ENCODE data around the gene SYCP2L.
A peak's percentile ranks its signal among the peaks of the same experiment; 100 is the strongest.
"Not testable (repeated sequence)": the region's sequence is repeated elsewhere in the genome, so short reads cannot be mapped to it uniquely, and the experiment has no call there.

Gene SYCP2L

DNA sequence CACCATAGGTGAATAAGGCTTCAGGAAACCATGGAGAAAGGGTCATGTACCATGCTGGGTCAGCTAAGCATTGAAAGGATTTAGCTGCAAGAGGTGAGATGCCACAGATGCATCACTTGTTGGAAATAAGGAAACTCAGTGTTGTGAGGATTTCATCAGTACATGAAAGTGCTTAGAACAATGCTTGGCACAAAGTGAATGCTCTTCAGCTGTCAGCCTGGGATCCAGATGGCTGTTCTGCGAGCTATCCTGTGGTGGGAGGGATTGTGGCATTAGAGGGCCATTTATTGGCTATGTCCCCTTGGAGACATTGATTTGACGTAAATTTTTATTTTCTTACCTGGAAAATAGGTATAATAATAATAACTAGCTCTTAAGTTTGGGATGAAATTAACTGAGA is 104.3 kb downstream of the SYCP2L start:
- Mint-ChIP-seq H3K27ac (no peak overlapping the region), H3K4me1 (no peaks in the 10 kb centered on the region), H3K36me3 (ENCODE audit: low read depth) (peaks cover 26% of the 10 kb centered on the region), H3K9me3 (peaks cover 3% of the 10 kb centered on the region), H3K27me3 (ENCODE audit: low read depth) (no peaks in the 10 kb centered on the region), H3K4me3 (no peak overlapping the region)
- TF ChIP-seq, protein P1, sequence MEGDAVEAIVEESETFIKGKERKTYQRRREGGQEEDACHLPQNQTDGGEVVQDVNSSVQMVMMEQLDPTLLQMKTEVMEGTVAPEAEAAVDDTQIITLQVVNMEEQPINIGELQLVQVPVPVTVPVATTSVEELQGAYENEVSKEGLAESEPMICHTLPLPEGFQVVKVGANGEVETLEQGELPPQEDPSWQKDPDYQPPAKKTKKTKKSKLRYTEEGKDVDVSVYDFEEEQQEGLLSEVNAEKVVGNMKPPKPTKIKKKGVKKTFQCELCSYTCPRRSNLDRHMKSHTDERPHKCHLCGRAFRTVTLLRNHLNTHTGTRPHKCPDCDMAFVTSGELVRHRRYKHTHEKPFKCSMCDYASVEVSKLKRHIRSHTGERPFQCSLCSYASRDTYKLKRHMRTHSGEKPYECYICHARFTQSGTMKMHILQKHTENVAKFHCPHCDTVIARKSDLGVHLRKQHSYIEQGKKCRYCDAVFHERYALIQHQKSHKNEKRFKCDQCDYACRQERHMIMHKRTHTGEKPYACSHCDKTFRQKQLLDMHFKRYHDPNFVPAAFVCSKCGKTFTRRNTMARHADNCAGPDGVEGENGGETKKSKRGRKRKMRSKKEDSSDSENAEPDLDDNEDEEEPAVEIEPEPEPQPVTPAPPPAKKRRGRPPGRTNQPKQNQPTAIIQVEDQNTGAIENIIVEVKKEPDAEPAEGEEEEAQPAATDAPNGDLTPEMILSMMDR (IDR thresholded peaks at IDR 0.05; ENCODE audit: unreplicated experiment in 3 of 3) = no peak

DNA sequence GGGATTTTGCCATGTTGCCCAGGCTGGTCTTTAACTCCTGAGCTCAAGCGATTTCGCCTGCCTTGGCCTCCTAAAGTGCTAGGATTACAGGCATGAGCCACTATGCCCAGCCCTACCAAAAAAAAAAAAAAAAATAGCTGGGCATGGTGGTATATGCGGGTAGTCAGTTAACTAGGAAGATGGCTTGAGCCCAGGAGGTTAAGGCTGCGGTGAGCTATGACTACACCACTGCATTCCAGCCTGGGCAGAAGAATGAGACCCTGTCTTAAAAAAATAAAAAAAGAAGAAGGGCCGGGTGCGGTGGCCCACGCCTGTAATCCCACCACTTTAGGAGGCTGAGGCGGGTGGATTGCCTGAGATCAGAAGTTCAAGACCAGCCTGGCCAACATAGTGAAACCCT is 107.0 kb downstream of the SYCP2L start:
- Mint-ChIP-seq H3K27me3 (ENCODE audit: low read depth) (no peaks in the 10 kb centered on the region), H3K9me3 (no peaks in the 10 kb centered on the region), H3K4me3 (no peak overlapping the region), H3K36me3 (ENCODE audit: low read depth) (peaks cover 19% of the 10 kb centered on the region), H3K4me1 (no peaks in the 10 kb centered on the region), H3K27ac (no peak overlapping the region)
- TF ChIP-seq, protein P1 (IDR thresholded peaks at IDR 0.05; ENCODE audit: unreplicated experiment in 3 of 3) = no peak

DNA sequence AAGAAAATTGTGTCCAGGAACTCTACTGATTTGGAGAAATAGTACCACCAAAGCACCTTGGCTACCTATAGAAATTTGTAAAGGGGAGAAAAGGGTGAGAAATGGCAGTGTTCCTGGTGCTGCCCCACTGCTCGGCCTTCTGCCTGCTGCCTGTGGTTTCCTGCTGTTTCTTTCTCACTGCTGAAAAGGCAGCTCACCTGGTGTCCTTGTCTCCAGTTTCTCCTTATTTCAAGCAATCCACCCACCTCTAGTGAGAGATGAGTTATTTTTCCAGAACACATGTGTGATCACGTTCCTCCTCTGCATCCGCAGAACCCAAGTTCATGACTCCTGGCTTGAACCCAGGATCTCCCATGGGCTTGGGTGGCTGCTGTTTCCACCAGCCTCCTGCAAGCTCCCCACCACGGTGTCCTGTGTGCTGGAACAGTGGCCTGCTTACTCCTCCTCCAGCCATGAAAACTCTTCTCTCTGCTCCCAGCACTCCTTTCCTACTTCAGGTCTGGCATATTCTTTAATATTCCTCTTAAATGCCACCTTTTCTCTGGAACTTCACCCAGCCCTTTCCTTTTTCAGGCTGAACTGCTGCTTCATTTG is 108.4 kb downstream of the SYCP2L start:
- no peaks in the 10 kb centered on the region for H3K27me3 Mint-ChIP-seq (ENCODE audit: low read depth)
- peaks cover 23% of the 10 kb centered on the region for H3K36me3 Mint-ChIP-seq (ENCODE audit: low read depth)
- TF ChIP-seq, protein P1 (IDR thresholded peaks at IDR 0.05; ENCODE audit: unreplicated experiment in 3 of 3) = no peak
- H3K4me3 Mint-ChIP-seq = no peak overlapping the region
- H3K27ac Mint-ChIP-seq = no peak overlapping the region
- peaks cover 6% of the 10 kb centered on the region for H3K4me1 Mint-ChIP-seq
- H3K9me3 Mint-ChIP-seq = no peaks in the 10 kb centered on the region

DNA sequence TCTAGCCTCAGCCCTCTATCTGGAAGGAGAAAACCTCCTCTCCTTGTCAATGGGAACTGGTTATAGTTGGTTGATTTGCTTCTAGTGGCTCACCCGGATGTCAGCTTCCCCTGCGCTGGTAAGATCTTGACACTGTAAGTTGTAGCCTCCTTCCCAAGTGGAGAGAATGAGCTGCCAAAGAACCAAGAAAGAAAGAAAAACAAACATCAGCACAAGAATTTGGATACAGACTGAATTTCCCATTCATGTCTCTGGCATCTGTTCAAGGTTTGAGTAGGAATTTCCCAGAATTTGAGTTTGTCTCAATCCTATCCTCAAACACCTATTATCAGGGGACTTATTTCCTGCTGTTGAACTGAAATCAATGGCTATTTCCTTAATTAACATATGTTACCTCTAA is 113.1 kb downstream of the SYCP2L start:
- H3K4me1 Mint-ChIP-seq = peaks cover 6% of the 10 kb centered on the region
- no peaks in the 10 kb centered on the region for H3K9me3 Mint-ChIP-seq
- H3K36me3 Mint-ChIP-seq (ENCODE audit: low read depth) = peaks cover 18% of the 10 kb centered on the region
- peak overlapping the region in 2 of 3 experiments; percentile 1 to 39 for H3K27ac Mint-ChIP-seq
- no peak overlapping the region for H3K4me3 Mint-ChIP-seq
- TF ChIP-seq, protein P1 (IDR thresholded peaks at IDR 0.05; ENCODE audit: unreplicated experiment in 3 of 3) = no peak
- no peaks in the 10 kb centered on the region for H3K27me3 Mint-ChIP-seq (ENCODE audit: low read depth)

DNA sequence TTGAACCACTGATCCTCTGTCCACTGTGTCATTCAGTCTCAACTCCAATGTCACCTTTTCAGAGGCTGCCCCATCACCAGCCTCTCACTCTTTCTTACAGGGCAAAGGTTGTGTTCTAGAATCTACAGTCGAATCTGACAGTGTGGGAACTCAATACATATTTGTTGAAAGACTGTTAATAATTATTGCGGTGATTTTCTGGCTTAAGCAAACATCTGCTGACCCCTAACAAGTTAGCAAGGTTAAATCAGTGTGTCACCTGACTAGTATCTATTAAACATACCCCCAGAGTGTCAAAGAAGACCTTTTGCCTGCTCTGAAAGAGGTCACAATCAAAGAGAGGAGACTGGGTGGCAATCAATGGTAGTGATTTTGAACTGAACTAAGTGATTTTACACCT is 115.3 kb downstream of the SYCP2L start:
- no peaks in the 10 kb centered on the region for H3K27me3 Mint-ChIP-seq (ENCODE audit: low read depth)
- TF ChIP-seq, protein P1 (IDR thresholded peaks at IDR 0.05; ENCODE audit: unreplicated experiment in 3 of 3) = no peak
- no peak overlapping the region for H3K27ac Mint-ChIP-seq
- H3K36me3 Mint-ChIP-seq (ENCODE audit: low read depth) = peaks cover 15% of the 10 kb centered on the region
- H3K4me3 Mint-ChIP-seq = no peak overlapping the region
- no peaks in the 10 kb centered on the region for H3K9me3 Mint-ChIP-seq
- H3K4me1 Mint-ChIP-seq = peaks cover 6% of the 10 kb centered on the region

DNA sequence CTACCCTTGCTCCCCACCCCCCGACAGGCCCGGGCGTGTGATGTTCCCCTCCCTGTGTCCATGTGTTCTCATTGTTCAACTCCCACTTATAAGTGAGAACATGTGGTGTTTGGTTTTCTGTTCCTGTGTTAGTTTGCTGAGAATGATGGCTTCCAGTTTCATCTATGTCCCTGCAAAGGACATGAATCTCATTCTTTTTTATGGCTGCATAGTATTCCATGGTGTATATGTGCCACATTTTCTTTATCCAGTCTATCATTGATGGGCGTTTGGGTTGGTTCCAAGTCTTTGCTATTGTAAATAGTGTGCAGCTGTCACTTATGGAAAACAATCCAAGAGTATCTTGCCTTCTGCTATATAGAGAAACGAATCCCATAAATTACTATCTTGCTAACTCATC is 116.4 kb downstream of the SYCP2L start:
- H3K27ac Mint-ChIP-seq; H3K4me3 Mint-ChIP-seq; H3K4me1 Mint-ChIP-seq; H3K36me3 Mint-ChIP-seq (ENCODE audit: low read depth); H3K9me3 Mint-ChIP-seq; H3K27me3 Mint-ChIP-seq (ENCODE audit: low read depth): not testable (repeated sequence)
